Measurements from ENCODE around the gene RNASE7.

RNASE7 gene

DNA sequence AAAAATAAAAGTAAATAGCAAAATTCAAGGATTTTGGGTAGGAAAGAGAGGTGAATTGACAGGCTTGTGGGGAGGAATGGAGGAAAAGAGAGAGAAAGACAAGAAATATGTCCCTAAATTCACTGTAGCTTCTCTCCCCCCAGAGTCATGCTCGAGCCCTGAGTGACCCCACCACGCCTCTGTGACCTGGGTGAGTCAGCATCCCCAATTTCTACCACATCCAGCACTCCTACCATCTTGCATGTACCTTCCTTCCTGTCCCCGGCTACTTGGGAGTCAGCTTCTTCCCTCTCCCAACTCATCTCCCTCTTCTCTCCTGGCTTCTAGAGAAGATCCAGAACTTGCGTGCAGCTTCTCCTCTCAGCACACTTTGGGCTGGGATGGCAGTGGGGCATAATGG, 46.5 kb downstream of the RNASE7 start:
- DNase-seq = no peak

- DNase-seq = no peak
Observed at GRCh38 chr14:21089271-21089670, 47.1 kb downstream of the RNASE7 start.

GRCh38 chr14:21089877-21090193, 47.7 kb downstream of the RNASE7 start:
- no peak for DNase-seq

DNA sequence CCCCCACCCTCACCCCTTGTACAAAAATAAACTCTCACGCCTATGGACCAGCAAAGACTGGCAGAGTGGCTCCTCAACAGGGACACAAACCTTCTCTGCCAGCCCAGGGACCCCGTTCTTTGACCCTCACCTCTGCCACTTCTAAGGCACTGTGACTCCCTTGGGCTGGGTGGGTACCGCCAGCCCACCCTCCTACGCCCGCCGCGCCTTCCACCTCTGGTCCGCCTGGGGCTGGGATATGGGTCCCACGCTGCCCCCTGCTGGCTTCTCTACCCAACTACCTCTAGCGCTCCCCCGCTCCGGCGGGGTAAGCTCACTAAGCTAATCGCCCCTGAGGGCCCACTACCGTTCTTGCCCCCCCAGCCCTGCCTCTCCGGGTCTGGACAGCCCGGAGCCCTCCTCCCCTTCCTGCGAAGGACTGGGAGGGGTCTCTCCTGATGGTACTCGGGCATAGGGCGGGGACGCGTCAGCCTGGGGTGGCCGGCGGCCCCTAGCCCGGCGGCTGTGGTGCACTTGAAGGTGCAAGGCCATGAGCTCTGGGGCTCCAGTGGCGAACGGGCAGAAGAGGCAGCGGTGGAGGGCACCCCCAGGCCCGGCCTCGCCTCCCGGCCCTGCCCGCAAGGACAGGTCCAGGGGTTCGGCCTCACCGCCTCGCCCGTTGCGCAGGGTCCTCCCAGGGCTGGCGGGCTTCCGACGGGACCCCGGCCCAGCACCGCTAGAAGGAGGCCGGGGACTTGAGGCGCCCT, 48.2 kb downstream of the RNASE7 start:
- DNase-seq = no peak

- no peak for DNase-seq
Observed at GRCh38 chr14:21090940-21091663, 48.9 kb downstream of the RNASE7 start.

DNA sequence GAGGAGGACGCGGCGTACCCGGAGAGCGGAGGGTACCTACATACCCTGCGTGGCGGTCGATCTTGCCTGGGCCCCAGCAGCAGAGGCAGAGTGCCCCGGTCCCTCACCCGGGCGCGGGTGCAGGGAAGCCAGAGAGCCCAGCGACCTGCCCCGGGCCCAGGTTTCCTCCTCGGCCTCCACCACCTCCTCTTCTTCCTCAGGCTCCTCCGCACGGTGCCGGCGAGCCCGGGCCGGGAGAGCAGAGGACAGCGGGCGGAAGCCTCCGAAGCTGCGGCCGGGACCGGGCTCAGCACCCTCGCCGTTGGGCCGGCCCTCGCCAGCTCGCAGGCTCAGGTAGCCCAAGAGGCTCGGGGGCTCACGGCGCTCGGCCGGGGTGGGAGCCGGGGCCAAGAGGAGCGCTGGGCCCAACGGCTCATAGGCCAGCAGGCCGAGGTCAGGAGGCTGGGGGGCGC, 49.7 kb downstream of the RNASE7 start:
- no peak for DNase-seq

DNA sequence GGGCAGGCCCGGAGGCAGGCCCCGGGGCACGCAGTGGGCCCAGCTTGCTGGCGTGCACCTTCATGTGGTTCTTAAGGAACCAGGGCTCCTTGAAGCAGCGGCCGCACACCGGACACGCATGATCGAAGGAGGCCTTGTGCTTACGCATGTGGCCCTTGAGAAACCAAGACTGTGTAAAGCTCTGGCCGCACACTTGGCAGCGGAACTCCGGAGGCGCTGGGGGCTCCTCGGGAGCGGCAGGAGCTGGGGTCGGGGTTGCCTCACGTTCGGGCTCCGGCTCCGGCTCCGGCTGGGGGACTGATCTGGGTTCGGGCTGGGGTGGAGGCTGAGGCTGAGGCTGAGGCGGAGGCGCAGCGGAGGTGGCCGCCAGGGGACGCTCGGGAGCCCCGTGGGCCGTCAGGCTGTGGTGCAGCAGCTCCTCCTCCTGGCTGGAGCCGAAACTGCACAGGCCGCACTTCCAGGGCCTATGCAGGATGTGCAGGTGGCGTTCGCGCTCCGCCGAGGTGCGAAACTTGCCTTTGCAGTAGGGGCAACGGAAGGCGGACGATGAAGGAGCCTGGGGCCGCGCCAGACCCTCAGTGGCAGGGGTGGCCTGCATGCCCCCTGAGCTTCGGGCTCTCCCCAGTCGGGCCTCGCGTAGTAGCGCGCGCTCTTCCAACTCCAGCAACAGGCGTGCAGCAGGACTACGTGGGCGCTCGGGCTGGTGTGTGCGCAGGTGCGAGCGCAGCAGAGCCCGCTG, 50.3 kb downstream of the RNASE7 start:
- DNase-seq = peak; percentile 76

GRCh38 chr14:21093018-21093417, 50.9 kb downstream of the RNASE7 start:
- no peak for DNase-seq
